Muscle of arm (tissue), 12 donors: ENCODE measurements around the gene ADTRP. TPM values are rescaled to one million over a fixed set of nuclear protein-coding genes. Genes with fewer than 3 reads are reported as not detected.

Source experiments
- polyA plus RNA-seq, 12 donors: library from polyadenylated mRNA; unstranded; fragments of 120-200 nt; gene quantifications; one replicate each; pipeline ENCODE4 v1.2.1, GENCODE V29; 2013; ENCODE audit not compliant: insufficient read length in 12 of 12

ADTRP gene
- polyA plus RNA-seq, 12 donors, result 0.46 to 6.3 (median 0.70) TPM; not detected in 3

Other genes starting within 250 kb of the ADTRP start
- gene TMEM170B, start 241.1 kb downstream of the ADTRP start, polyA plus RNA-seq, result 1 to 10 TPM in 11 of 12 donors, not detected in 1; 3.8 to 9.2 (median 6.3) TPM
- gene HIVEP1, start 233.5 kb upstream of the ADTRP start, polyA plus RNA-seq, result 10 to 100 TPM in 11 of 12 donors, not detected in 1; 20.2 to 41.8 (median 24.3) TPM